ENCODE data around the gene PCSK2.

The PCSK2 gene

DNA sequence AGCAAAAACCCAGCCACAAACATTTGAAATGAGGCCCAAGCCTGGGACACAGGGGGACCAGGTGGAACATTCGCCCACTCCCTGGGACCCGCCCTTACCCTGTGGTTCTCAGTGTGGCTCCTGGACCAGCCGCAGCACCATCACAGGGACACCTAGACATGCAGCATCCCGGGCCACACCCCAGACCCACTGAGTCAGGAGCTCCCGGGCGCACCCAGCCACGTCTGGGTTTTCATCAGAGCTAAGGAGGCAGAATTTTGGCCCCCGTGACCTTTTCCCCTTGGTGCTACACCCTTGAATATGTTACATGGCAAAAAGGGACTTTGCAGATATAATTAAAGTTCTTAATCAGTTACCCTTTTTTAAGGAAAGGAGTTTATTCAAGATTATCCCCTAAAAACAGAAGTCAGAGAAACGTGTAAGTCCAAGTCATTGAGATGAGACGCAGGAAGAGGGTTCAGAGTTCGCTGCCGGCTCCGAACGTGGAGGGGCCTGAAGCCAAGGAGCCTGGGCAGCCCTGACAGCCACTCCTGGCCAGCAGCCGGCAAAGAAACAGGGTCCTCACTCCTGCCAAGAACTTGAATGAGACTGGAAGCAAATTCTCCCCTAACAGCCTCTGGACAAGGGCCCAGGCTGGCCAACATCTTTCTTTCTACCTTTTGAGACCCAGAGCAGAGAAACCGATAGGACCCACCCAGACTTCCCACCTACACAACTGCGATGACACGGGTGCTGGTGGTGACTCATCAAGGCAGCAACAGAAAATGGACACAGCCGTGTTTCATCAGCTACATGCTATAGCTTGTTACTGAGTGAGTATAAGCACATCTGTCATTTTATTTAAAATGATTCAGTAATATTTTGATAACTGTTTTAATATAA is 279.0 kb downstream of the PCSK2 start:
- peak; percentile 59 for DNase-seq (ENCODE audit: low read depth)

DNA sequence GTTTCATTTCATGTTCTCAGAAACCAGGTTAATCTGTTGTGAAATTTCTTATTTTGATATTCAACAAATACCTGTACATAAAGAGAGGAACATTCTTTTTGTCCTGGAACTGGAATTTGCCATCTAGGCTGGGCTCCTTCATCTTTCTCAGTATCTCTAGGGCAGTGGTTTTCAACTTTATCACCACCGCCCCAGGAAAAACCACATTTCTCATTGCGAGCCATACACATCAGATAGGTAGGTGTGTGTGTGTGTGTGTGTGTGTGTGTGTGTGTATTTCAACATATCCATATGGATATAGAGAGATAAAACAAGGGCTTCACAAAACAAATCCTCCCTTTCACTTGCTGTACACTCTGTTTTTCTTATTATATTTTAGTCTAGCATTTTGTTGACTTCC is 280.2 kb downstream of the PCSK2 start:
- DNase-seq (ENCODE audit: low read depth): no peak

DNA sequence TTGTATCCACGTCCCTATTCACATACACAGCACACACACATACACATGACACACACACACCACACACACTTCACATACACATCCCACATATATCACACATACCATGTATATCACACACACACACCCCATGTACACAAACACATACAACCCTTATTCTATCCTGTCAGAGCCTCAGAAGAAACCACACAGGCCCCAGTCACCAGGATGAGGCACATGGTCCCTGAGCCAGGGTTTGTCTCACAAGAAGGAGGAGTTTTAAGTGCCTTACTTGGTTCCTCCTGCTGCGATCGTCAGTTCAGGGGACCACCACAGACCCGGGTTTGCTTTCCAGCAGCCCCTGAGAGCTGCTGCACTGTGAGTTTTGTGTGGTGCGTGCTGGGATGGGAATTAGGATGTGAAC is 280.7 kb downstream of the PCSK2 start:
- no peak for DNase-seq (ENCODE audit: low read depth)

DNA sequence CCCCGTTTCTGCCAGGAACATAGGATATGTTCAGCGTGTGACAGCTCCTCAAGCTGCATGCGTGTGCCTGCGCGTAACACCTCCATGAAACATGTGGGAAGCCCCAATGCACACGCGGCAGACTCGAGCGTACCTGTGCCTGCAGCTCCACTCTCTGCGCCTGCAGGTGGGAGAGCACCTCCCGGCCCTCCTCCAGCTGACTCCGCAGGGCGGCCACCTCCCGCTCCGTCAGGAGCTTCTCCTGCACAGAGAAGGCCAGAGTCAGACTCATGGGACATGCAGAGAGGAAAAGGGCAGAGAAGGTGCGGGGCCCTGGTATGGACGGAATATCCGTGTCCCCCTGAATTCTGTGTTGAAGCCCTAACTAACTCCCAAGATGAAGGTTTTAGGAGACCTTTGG is 281.9 kb downstream of the PCSK2 start:
- DNase-seq (ENCODE audit: low read depth): no peak

DNA sequence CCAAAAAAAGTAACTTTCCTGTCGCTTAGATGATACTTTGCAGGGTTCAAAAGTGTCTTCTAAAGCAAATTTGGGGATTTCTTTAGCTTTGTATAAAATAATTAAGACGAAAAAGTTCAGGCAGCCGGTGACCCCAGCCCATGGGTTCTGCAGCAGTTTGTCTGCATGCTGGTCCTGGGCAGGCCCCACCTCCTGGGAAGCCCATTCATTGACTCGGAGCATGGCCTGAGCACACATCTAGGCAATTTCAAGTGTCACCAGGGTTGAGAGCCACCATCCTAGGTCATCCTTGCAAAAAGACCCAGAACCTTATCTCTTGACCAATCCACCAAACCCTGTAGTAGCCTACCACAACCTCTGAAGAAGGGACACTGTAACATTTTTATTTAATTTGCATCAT is 283.7 kb downstream of the PCSK2 start:
- DNase-seq (ENCODE audit: low read depth): no peak

DNA sequence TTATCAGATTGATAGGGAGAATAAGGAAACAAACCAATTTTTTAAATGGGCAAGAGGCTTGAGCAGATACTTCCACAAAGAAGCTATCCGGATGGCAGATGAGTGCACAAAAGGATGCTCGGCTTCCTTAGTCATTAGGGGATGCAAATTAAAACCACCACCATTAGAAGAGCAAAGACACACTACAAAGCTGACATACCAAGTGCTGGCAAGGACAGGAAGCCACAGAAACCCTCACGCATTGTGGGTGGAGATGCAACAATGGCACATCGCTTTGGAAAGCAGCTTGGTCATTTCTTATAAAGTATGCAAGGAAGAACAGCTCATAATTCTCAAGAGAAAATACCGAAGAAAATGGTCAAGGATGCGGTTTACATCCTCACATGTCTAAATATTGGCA is 284.6 kb downstream of the PCSK2 start:
- no peak for DNase-seq (ENCODE audit: low read depth)

DNA sequence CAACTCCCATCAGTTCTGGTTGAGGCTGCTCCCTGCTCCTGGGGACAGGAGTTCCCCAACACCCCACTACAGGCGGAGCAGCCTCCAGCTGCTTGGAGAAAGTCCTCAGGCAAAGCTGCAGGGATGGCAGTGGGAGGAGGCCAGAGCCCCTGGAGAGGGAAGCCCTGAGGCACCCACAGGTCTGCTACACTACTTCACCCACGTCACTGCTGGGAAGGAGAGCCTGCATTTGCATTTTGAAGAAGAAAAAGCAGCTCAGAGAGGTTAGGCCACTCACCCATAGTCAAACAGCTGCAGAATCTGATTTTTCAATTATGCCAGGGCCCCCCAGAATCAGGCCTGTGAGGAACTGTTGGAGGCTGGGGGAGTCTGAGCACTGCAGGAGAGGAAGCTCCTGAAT is 287.1 kb downstream of the PCSK2 start:
- no peak for DNase-seq (ENCODE audit: low read depth)

DNA sequence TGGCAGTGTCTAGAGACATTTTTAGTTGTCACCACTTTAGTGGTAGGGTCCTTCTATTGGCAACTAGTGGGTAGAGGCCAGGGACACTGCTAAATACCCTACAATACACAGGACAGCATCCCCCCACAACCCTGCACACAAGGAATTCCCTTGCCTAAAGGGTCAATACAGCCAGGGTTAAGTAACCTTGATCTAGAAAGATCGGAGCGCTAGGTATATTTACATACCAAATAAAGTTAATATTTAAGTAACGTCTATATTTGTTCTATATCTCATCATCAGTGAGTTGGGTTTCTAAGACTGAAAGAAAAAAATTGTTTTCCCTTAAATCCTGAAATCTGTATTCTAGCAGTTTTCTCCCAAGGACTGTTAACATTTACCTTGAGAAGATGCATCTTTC is 288.2 kb downstream of the PCSK2 start:
- DNase-seq (ENCODE audit: low read depth): no peak

DNA sequence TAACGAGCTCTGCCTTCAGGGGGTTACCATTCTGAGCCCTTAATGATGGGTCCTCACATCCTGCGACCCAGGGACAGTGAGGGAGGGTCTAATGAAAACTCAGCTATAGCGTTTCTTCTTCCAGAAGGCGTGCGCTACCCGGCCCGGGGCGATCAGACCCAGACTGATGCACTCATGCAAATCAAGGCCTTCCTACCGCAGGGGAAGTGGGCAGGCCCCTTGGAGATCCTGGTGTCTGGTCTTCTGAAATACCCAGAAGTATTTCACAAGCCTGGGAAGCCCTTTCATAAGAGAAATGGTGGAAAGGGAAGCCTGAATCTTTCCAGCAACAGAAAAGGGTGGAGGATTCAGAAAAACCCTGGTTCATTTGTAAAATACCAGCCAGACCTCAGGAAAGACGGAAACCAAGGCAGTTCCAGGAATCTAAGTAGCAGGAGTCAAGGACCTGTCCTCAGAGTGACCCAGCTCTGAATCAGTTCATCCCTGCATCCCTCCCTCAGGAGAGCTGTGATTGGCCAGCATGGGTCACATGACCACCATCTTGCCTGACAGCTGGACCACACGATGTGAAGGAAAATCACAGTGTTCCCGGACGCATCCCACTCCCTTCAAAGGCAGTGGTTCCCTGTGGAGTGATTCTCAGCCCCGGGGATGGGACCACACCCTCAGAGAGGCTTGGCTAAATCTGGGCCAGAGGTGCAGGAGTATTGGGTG is 291.7 kb downstream of the PCSK2 start:
- DNase-seq (ENCODE audit: low read depth): no peak

DNA sequence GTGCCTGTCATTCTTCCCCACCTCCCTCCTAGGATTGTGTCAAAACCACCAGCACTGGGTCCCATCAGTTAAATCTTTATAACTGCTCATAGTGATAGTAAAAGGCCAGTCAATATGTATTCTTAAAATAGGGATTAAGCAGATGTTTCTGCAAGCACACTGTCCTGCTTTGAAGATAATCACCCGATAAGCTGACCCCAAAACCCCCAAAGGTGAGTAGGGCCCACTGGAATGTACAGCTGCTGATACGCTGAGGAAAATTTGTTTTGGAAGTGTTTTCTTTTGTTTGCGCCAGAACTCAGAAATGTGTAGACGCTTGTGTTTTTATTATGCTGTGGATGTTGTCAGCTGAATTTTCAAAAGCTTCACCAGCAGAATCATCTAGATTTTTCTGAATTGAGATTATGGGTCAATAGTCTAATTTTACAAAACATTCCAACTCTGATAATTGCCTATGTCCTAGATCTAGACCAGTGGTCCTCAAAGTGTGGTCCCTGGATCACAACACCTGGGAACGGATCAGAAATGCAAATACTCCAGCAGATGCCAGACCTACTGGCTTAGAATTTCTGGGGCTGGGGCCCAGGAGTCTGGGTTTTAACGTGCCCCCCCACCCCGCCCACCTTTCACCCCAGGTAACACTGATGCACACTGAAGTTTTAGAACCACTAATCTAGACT is 292.9 kb downstream of the PCSK2 start:
- no peak for DNase-seq (ENCODE audit: low read depth)

DNA sequence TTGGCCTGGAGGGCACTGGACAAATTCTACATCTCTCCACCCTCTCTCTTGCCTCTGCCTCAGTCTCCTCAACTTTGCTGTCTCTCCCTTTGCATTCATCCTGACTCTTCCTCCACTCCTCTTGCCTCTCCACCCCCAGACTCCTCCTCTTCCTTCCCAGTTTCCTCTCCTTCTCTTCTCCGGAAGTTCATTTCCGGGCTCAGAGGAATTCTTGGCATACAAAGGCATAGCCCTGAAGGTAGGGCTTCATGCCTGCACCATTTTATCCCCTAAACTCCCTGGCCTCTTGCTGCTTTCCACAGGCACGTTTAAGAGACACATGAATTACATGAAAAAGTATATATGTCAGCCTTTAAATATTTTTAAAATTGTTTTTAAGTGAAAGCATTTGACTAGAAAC is 293.7 kb downstream of the PCSK2 start:
- no peak for DNase-seq (ENCODE audit: low read depth)

DNA sequence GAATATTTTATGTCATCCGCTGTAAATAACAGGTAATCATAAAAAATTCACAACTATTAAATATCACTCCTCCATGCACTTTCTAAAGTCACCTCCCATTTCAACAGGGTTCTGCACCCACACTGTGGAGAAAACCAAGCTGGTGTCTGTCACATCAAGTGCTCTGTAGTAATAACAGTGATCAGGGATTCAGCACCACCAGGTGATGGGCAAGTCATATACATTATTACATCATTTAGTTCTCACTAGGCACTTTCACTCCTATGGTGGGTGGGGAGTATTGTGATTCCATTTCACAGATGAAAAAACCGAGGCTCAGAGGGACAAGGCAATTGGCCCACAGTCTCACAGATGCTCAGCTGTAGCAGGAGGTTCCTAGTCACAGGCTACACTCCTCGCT is 295.7 kb downstream of the PCSK2 start:
- DNase-seq (ENCODE audit: low read depth): no peak

DNA sequence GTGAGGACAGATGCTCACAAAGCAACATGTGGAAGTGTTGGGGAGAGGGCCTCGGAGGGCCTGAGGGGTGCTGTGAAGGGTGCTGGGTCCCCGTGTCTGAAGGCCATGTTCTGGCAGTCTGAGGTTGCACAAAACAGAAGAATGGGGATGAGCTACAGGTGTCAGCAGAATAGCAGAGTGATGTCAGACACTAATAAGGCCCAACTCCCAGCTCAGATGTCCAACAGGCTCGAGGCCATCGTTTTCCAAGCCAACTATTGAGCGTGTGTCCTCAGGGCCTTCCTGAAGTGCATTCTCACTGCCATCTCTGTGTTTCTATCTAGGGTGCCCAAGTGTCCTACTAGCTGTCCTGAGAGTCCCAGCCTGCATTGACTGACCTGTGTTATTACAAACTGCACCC is 296.5 kb downstream of the PCSK2 start:
- no peak for DNase-seq (ENCODE audit: low read depth)

DNA sequence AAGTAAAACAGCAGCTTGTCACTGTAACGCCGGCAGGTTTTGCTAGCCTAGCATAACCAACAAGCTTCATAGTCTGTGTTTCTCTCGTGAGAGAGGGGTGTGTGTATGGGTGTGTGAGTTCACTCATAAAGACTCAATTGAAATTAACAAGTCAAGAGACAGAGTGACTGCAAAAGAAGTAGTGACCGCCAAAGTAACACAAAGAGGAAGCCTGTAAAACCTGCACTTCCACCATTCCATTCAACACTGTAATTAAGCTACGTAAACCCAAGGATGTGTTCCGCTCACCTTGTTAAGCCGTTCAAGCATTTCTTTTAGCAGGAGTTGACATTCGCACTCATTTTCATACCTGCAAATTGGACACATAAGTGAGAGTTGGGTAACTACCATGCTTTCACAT is 297.7 kb downstream of the PCSK2 start:
- no peak for DNase-seq (ENCODE audit: low read depth)

DNA sequence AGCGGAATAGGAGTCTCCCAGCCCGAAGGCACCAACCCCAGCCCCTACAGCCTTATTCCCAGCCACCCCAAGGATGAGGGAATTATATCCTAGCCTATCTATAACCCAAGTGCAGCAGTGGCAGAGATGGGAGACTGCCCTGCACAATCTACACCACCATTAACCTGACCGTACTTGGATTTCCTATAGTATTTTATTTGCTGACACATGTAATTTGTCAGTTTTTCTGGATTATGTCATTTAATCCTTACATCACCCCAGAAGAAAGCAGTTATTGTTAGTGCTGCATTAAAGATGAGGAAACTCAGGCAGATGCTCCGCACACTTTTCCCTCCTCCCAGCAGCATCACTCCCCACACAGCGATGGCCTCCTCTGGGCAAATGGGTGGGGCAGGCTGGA is 298.3 kb downstream of the PCSK2 start:
- DNase-seq (ENCODE audit: low read depth): no peak

DNA sequence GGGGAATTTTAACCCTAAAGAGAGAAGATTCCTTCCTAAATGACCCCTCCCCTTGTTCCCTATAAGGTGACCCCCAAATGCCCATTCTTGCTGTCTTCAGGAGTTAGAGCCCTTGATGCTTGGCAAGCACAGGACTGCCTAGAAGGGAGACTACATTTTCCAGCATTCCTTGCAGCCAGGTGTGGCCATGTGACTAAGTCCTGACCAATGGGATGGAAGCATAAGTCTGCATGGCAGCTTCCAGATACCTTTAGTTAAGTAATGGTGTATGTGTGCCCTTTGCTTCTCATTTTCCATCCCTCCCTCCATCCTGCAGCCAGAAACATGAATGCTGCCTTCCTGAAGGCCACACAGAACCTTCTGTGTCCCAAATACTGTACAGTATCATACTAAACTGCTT is 298.8 kb downstream of the PCSK2 start:
- no peak for DNase-seq (ENCODE audit: low read depth)

DNA sequence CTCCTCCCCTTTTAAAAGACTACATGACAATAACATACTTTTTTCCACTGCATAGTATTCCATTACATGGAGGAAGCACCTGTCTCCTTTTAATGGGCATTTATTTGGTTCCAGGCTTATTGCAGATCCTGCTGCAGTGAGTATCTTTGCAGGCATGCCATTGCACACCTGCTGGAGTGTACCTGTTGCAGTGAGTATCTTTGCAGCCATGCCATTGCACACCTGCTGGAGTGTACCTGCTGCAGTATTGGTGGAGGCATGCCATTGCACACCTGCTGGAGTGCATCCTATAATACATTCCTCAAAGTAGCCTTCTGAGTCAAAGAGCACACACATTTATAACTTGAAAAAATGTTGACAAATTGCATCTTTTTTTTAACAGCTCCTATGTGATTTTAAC is 302.7 kb downstream of the PCSK2 start:
- no peak for DNase-seq (ENCODE audit: low read depth)

DNA sequence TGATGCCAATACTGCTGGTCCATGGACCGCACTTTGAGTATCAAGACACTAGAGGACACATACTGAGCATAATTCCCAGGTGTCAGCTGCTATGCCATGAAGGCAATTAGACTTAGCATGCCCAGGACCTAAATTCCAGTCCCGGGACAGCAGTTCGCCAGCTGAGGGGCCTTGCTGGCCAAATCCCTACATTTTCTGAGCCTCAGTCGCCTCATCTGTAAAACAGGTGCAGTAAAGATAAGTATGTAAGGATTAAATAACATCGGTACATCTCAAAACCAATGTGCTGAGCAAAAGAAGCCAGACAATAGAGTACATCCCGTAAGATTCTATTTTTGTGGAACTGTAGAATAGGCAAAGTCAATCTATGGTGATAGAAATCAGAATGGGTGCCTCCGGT is 303.3 kb downstream of the PCSK2 start:
- no peak for DNase-seq (ENCODE audit: low read depth)

DNA sequence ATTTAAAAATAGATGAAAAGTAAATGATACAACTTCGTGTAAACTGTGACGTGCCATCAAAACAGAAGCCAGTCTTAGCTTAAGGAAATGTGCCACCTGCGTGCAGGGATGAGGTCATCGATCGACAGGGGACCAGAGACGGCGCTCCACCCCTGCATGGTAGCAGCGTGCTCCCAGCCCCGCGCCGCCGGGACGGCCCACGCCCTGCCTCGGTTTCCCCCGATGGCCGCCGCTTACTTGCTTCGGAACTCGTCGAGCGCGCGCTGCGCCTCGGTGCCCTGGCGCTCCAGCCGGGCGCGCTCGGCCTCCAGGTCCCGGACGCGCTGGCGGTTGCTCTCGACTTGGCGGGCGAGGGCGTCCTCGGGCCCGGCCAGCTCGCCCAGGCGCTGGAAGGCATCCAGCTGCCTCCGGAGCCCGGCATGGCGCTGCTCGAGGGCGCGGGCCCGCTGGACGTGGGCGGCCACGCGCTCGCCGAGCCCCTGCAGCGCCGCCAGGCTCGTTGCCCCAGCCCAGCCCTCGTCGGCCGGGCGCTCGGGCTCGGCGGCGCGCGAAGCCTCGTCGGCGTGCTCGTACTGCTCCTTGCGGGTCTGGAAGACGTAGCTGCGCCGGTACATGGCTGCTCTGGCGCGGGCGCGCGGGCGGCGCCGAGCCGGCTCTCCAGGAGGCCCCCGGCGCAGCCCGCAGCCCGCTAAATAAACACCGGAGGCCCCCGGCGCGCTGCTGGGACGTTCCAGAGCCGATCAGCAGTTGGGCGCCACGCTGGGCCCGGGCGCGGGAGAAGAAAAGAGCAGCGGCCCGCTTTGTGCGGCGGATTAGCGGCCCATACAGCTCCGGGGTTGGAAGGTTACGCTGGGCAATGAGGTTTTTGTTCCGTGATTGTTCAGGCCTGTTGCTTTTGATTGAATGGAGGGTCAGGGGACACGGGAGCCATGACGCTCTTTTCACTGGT is 304.1 kb downstream of the PCSK2 start, which contains the start of gene BFSP1:
TSS of gene BFSP1 (minus strand) at position 664 of the 949 bp plus-strand sequence. CDS start at position 614, 50 bp downstream.
- DNase-seq (ENCODE audit: low read depth): peak; percentile 26

DNA sequence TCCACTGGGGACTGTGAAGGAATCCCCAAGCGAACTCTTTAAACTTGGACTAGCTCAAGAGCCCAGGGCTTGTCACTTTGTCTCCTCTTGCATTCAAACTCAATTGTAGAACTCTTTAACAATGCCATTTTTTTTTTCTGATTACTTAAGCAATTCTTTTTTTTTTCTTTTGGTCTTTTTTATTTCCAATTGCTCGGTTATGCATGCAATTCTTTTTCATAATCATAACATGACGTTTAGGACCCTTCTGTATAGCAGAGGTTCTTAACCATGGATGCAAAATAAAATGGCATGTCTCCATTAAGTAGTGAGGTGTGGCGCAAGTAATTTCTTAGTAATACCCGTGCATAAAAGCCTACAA is 304.8 kb downstream of the PCSK2 start:
- no peak for DNase-seq (ENCODE audit: low read depth)

DNA sequence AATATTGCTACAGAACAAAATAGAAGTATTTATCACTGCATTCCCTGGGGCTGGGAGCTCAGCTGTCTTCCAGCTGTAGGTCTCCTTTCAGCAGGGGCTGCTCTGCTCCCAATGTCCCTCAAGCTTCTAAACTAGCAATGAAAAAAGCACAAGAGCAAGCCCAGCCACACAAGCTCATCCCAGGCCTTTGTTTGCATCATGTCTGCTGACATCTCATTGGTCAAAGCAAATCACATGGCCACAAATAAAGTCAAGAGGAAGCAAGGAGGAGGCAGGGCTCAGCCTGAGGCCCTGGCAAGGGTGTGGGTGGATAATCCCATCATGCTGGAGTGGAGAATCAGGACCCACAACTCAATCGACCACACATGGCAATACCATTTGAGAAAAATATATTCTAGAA is 306.6 kb downstream of the PCSK2 start:
- DNase-seq (ENCODE audit: low read depth): no peak

DNA sequence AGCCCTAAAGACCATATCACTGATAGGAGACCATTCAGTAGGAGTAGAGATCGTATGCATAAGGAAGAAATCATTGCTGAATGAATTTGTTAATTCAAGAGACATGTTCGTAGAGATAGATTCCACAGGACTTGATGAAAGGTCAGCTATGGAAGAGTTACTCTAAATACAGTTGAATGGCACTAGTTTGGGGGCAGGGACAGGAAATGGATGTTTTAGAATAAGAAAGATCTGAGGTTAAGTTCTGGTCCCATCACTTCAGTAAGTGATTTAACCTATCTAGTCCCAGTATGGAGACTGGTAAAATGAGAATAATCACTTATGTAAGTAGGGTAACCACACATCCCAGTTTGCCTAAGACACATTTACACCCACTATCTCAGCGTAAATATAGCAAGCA is 307.2 kb downstream of the PCSK2 start:
- DNase-seq (ENCODE audit: low read depth): no peak

All from activated T-helper 9 cell treated with anti-CD3 and anti-CD28 coated beads, Interleukin-2, amount 50 U/mL, for 16 hours (primary cell).